HepG2 (cell line): Measurements from ENCODE around the gene PRR30. TPM values are rescaled to one million over a fixed set of nuclear protein-coding genes. Genes with fewer than 3 reads are reported as not detected.

Source experiments
- AHDC1 ChIP-seq: sonication (generic); formaldehyde crosslinking; IDR thresholded peaks from 2 replicates; pipeline ENCODE4 v1.5.1; 2020; ENCODE audit warnings: mild to moderate bottlenecking, missing genetic modification reagents, borderline replicate concordance
- HOXA5 ChIP-seq: sonication (generic); formaldehyde crosslinking; IDR thresholded peaks from 2 replicates; pipeline ENCODE4 v1.4.0; 2020; ENCODE audit warnings: missing genetic modification reagents
- KMT2A ChIP-seq: sonication (generic); formaldehyde crosslinking; IDR thresholded peaks from 2 replicates; pipeline ENCODE4 v1.4.0; 2020; ENCODE audit warnings: missing genetic modification reagents
- MEIS1 ChIP-seq: sonication (generic); formaldehyde crosslinking; IDR thresholded peaks from 2 replicates; pipeline ENCODE4 v1.9.0; 2021; ENCODE audit warnings: mild to moderate bottlenecking, missing genetic modification reagents, moderate library complexity, borderline replicate concordance
- NFIB ChIP-seq: sonication (generic); formaldehyde crosslinking; IDR thresholded peaks from 2 replicates; pipeline ENCODE4 v1.9.0; 2021; ENCODE audit warnings: missing genetic modification reagents, mild to moderate bottlenecking, borderline replicate concordance
- SKIL ChIP-seq: sonication (generic); formaldehyde crosslinking; IDR thresholded peaks from 2 replicates; pipeline ENCODE4 v1.8.0; 2022; ENCODE audit warnings: missing genetic modification reagents, mild to moderate bottlenecking, moderate library complexity, borderline replicate concordance
- SP2 ChIP-seq: sonication (generic); formaldehyde crosslinking; IDR thresholded peaks from 2 replicates; pipeline ENCODE4 v1.5.1; 2020; ENCODE audit warnings: mild to moderate bottlenecking, missing genetic modification reagents
- TAF1 ChIP-seq: sonication (generic); formaldehyde crosslinking; IDR thresholded peaks from 2 replicates; pipeline ENCODE4 v1.4.0; 2020; ENCODE audit warnings: missing genetic modification reagents
- THAP8 ChIP-seq: sonication (generic); formaldehyde crosslinking; IDR thresholded peaks from 2 replicates; pipeline ENCODE4 v1.5.1; 2020; ENCODE audit warnings: missing genetic modification reagents, mild to moderate bottlenecking, borderline replicate concordance
- ZFP36L1 ChIP-seq: sonication (generic); formaldehyde crosslinking; IDR thresholded peaks from 2 replicates; pipeline ENCODE4 v1.8.0; 2022; ENCODE audit warnings: mild to moderate bottlenecking, missing genetic modification reagents, moderate library complexity
- ZNF547 ChIP-seq: sonication (generic); formaldehyde crosslinking; IDR thresholded peaks from 2 replicates; pipeline ENCODE4 v1.5.1; 2020; ENCODE audit warnings: mild to moderate bottlenecking, missing genetic modification reagents
- ZNF552 ChIP-seq: sonication (generic); formaldehyde crosslinking; IDR thresholded peaks from 2 replicates; pipeline ENCODE4 v1.9.0; 2022; ENCODE audit warnings: missing genetic modification reagents, mild to moderate bottlenecking, borderline replicate concordance
- ZNF619 ChIP-seq: sonication (generic); formaldehyde crosslinking; IDR thresholded peaks from 2 replicates; pipeline ENCODE4 v1.4.0; 2020; ENCODE audit warnings: mild to moderate bottlenecking, missing genetic modification reagents
- ZNF710 ChIP-seq: sonication (generic); formaldehyde crosslinking; IDR thresholded peaks from 2 replicates; pipeline ENCODE4 v1.5.0; 2020; ENCODE audit warnings: mild to moderate bottlenecking, missing genetic modification reagents, borderline replicate concordance
- ZNF780A ChIP-seq: sonication (generic); formaldehyde crosslinking; IDR thresholded peaks from 2 replicates; pipeline ENCODE4 v1.8.0; 2022; ENCODE audit warnings: mild to moderate bottlenecking, missing genetic modification reagents, moderate library complexity
- ZSCAN9 ChIP-seq: IDR thresholded peaks from 2 replicates; pipeline ENCODE4 v1.6.1; 2016; ENCODE audit warnings: borderline replicate concordance
- polyA plus RNA-seq, 8 experiments: library from polyadenylated mRNA; depleted of rRNA in 3 of 8; stranded (reverse) in 7 of 8; unstranded in 1 of 8; fragments of >200 nt; fragmentation: Illumina TruSeq in 4 of 8; extraction: Trizol in 4 of 8; gene quantifications; 2 replicates each; pipeline versions ENCODE4 v1.2.1 to v1.2.3, GENCODE V29; 2011 to 2016; ENCODE audit warnings: low read depth in 4 of 8, missing spikeins in 1 of 8, mixed read lengths in 1 of 8; ENCODE audit not compliant: insufficient read depth in 1 of 8
- total RNA-seq, 5 experiments: library from RNA; depleted of rRNA; stranded (reverse); fragments of >200 nt; fragmentation: Illumina TruSeq; extraction: Trizol; gene quantifications; 2 replicates each; pipeline ENCODE4 v1.2.3, GENCODE V29; 2016; ENCODE audit warnings: low read depth in 1 of 5

Gene PRR30
- total and polyA plus RNA-seq, 2 of the 13 experiments (the other 11 are each of a cell fraction or from before 2014, with no cell fraction given) = not detected

DNA sequence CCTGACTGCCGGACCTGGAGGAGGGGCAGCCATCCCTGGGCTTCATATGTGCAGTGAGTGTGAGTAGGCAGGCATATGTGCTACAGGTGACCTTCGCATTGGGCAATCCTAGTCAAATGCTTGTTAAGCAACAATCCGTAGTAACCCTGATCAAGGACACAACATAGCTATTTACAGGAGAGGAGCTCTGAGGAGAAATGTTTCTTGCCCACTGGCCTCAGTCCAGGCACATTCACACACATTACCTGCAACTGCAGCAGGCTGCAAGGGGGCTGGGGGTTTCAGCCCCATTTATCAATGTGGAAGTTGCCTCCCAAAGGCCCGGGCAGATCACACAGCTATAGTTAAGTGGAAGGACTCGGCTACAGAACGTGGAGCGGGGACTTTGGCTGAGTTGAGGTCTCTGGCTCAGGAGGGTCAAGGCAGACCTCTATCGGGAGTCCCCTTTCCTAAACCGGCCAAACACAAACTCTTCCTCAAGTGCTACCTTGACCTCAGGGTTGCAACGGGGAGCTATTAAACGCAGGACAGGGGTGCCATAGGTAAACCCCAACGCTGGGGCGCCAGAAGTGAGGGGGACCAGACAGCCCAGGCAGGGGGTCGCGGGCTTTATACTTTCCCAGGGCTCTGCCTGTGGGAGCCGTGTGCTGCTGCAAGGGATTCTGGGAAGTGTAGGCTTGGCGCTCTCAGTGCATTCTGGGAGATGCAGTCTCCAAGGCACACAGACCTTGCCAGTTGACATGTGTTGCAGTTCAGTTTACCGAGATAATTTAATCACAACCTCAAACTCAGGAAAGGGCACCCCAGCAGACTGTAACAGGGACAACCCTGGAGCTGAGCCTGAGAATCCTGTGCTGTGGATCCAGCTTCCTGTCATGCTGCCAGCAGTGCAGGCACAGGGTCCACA is 43.2 kb downstream of the PRR30 start (continued):
- TF ChIP-seq ZFP36L1 (CRISPR knock-in tag) (peak; percentile 88; the same call in 1 of the 2 replicates), SKIL (CRISPR knock-in tag) (0 out of 2 replicates have a peak, but pooled peaks have one; percentile 47), ZSCAN9 (CRISPR knock-in tag) (peak; percentile 91), ZNF547 (CRISPR knock-in tag) (peak; percentile 82), MEIS1 (CRISPR knock-in tag) (no peak; the same call in 1 of the 2 replicates), THAP8 (CRISPR knock-in tag) (no peak), NFIB (CRISPR knock-in tag) (no peak), TAF1 (CRISPR knock-in tag) (no peak), KMT2A (CRISPR knock-in tag) (no peak; the same call in 1 of the 2 replicates), AHDC1 (peak; percentile 85; the same call in 1 of the 2 replicates), SP2 (CRISPR knock-in tag) (no peak), ZNF780A (CRISPR knock-in tag) (peak; percentile 78; the same call in 1 of the 2 replicates), HOXA5 (peak; percentile 83; the same call in 1 of the 2 replicates), ZNF619 (peak; percentile 98; the same call in 1 of the 2 replicates), ZNF710 (CRISPR knock-in tag) (peak; percentile 93), ZNF552 (CRISPR knock-in tag) (peak; percentile 38; the same call in 1 of the 2 replicates)
